Liver (tissue), 9 donors: Measurements from ENCODE around the gene KLF1. TPM values are rescaled to one million over a fixed set of nuclear protein-coding genes. Genes with fewer than 3 reads are reported as not detected.

Experiments used
- DNase-seq: peaks from one replicate; pipeline ENCODE4 v3.0.0-alpha.2; 2017; ENCODE audit warnings: low spot score
- H3K27ac ChIP-seq, 2 donors: one replicate each; pipeline ENCODE4 v1.7.0; 2013; ENCODE audit warnings: inconsistent platforms in 2 of 2, low read length in 2 of 2, control low read depth in 1 of 2, low read depth in 1 of 2, mild to moderate bottlenecking in 1 of 2
- H3K27me3 ChIP-seq, 4 donors: one replicate each; pipeline versions ENCODE4 v1.6.1 to v1.7.0; 2013; ENCODE audit warnings: low read length in 3 of 4, inconsistent platforms in 1 of 4, mild to moderate bottlenecking in 1 of 4, moderate library complexity in 1 of 4; ENCODE audit not compliant: control insufficient read depth in 4 of 4, insufficient read depth in 4 of 4
- H3K36me3 ChIP-seq, 4 donors: one replicate each; pipeline versions ENCODE4 v1.6.1 to v1.7.0; 2013; ENCODE audit warnings: low read length in 3 of 4, mild to moderate bottlenecking in 3 of 4, low read depth in 1 of 4, moderate library complexity in 1 of 4; ENCODE audit not compliant: control insufficient read depth in 4 of 4, insufficient read depth in 3 of 4
- H3K4me1 ChIP-seq, 4 donors: one replicate each; pipeline versions ENCODE4 v1.6.1 to v1.7.0; 2013; ENCODE audit warnings: low read length in 3 of 4, mild to moderate bottlenecking in 3 of 4, moderate library complexity in 1 of 4; ENCODE audit not compliant: control insufficient read depth in 4 of 4, insufficient read depth in 4 of 4
- H3K4me3 ChIP-seq, 3 donors: one replicate each; pipeline versions ENCODE4 v1.6.1 to v1.7.0; 2013; ENCODE audit warnings: low read length in 3 of 3, control low read depth in 1 of 3, low read depth in 1 of 3, mild to moderate bottlenecking in 1 of 3
- H3K9ac ChIP-seq, 2 donors: one replicate each; pipeline ENCODE4 v1.7.0; 2013; ENCODE audit warnings: low read length in 2 of 2, mild to moderate bottlenecking in 2 of 2, moderate library complexity in 2 of 2, control low read depth in 1 of 2, low read depth in 1 of 2
- H3K9me3 ChIP-seq, 4 donors: one replicate each; pipeline versions ENCODE4 v1.6.1 to v1.7.0; 2013; ENCODE audit warnings: low read length in 3 of 4; ENCODE audit not compliant: control insufficient read depth in 4 of 4
- ATF3 ChIP-seq: IDR thresholded peaks from 2 replicates; pipeline ENCODE4 v1.6.1; 2016; ENCODE audit warnings: antibody characterized with exemption
- EGR1 ChIP-seq, 2 donors: IDR thresholded peaks; 2 replicates each; pipeline ENCODE4 v1.6.1; 2016 to 2018; ENCODE audit warnings: antibody characterized with exemption in 2 of 2, low read depth in 2 of 2
- FOXA2 ChIP-seq: IDR thresholded peaks from 2 replicates; pipeline ENCODE4 v1.6.1; 2016; ENCODE audit warnings: antibody characterized with exemption
- HNF4A ChIP-seq, 2 donors: conservative IDR thresholded peaks; 2 replicates each; pipeline ENCODE4 v1.6.1; 2016; ENCODE audit warnings: antibody characterized with exemption in 2 of 2, mild to moderate bottlenecking in 2 of 2
- HNF4G ChIP-seq: IDR thresholded peaks from 2 replicates; pipeline ENCODE4 v1.6.1; 2016; ENCODE audit warnings: antibody characterized with exemption
- JUND ChIP-seq, 2 donors: IDR thresholded peaks; 2 replicates each; pipeline ENCODE4 v1.6.1; 2016; ENCODE audit warnings: antibody characterized with exemption in 2 of 2
- MAX ChIP-seq: IDR thresholded peaks from 2 replicates; pipeline ENCODE4 v1.6.1; 2016; ENCODE audit warnings: antibody characterized with exemption
- NR2F2 ChIP-seq: IDR thresholded peaks from 2 replicates; pipeline ENCODE4 v1.6.1; 2016; ENCODE audit warnings: antibody characterized with exemption
- RAD21 ChIP-seq, 2 donors: IDR thresholded peaks; 2 replicates each; pipeline ENCODE4 v1.6.1; 2016; ENCODE audit warnings: antibody characterized with exemption in 2 of 2, mild to moderate bottlenecking in 2 of 2
- REST ChIP-seq: IDR thresholded peaks from 2 replicates; pipeline ENCODE4 v1.6.1; 2016; ENCODE audit warnings: antibody characterized with exemption, mild to moderate bottlenecking
- RXRA ChIP-seq, 2 donors: IDR thresholded peaks; 2 replicates each; pipeline ENCODE4 v1.6.1; 2017 to 2018; ENCODE audit warnings: antibody characterized with exemption in 2 of 2, mild to moderate bottlenecking in 1 of 2
- SP1 ChIP-seq: IDR thresholded peaks from 2 replicates; pipeline ENCODE4 v1.6.1; 2018; ENCODE audit warnings: antibody characterized with exemption, mild to moderate bottlenecking
- TAF1 ChIP-seq: conservative IDR thresholded peaks from 2 replicates; pipeline ENCODE4 v1.6.1; 2016; ENCODE audit warnings: antibody characterized with exemption, mild to moderate bottlenecking
- WGBS: extraction: QIAGEN DNeasy Blood & Tissue Kit; methylation state at CpG from one replicate; pipeline ENCODE4 v1.1.7; 2013; 5-methylcytosine and 5-hydroxymethylcytosine counted together
- polyA plus RNA-seq, 2 donors: library from polyadenylated mRNA; stranded (reverse) in 1 of 2; unstranded in 1 of 2; fragments of 200-250 nt in 1 of 2; fragments of >200 nt in 1 of 2; fragmentation: Nextera tagmentation in 1 of 2; extraction: Ambion mirVana in 1 of 2; gene quantifications; one replicate each; pipeline versions ENCODE4 v1.2.1 to v1.2.3, GENCODE V29; 2013 to 2015
- total RNA-seq, 2 donors: library from RNA; depleted of rRNA; stranded (reverse); fragments of >200 nt; gene quantifications; one replicate each; pipeline ENCODE4 v1.2.3, GENCODE V29; 2014
- TF ChIP-seq, protein P1 (sequence below): IDR thresholded peaks from 2 replicates; pipeline ENCODE4 v1.6.1; 2016; ENCODE audit warnings: antibody characterized with exemption
- donor health status: healthy.
- donor health status: healthy.
- donor health status: healthy.
- donor health status: healthy.
- donor health status: healthy.

Gene KLF1
- total and polyA plus RNA-seq, 4 donors: 234 TPM; not detected in 3

- Histone ChIP-seq H3K27ac (no peak overlapping the region), H3K4me3 (no peak overlapping the region), H3K9me3 (peaks cover 5 to 17% (median 11%) of the 10 kb centered on the region in 4 donors), H3K9ac (no peak overlapping the region), H3K4me1 (peaks cover 7 to 30% (median 22%) of the 10 kb centered on the region in 4 donors), H3K27me3 (peaks cover 0 to 6% (median 0%) of the 10 kb centered on the region in 4 donors), H3K36me3 (no peaks in the 10 kb centered on the region)
- no peak for DNase-seq
- TF ChIP-seq, protein P1, sequence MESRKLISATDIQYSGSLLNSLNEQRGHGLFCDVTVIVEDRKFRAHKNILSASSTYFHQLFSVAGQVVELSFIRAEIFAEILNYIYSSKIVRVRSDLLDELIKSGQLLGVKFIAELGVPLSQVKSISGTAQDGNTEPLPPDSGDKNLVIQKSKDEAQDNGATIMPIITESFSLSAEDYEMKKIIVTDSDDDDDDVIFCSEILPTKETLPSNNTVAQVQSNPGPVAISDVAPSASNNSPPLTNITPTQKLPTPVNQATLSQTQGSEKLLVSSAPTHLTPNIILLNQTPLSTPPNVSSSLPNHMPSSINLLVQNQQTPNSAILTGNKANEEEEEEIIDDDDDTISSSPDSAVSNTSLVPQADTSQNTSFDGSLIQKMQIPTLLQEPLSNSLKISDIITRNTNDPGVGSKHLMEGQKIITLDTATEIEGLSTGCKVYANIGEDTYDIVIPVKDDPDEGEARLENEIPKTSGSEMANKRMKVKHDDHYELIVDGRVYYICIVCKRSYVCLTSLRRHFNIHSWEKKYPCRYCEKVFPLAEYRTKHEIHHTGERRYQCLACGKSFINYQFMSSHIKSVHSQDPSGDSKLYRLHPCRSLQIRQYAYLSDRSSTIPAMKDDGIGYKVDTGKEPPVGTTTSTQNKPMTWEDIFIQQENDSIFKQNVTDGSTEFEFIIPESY: no peak
- no peak for TF ChIP-seq REST
- TF ChIP-seq FOXA2: no peak
- TF ChIP-seq JUND (IDR thresholded peaks at IDR 0.05): no peak
- TF ChIP-seq SP1: no peak
- TF ChIP-seq TAF1: no peak
- 89% methylated on average over 5 of the region's 5 CpGs for WGBS
Measured at GRCh38 chr19:12888006-12888603, 1.1 kb upstream of the KLF1 start.

DNA sequence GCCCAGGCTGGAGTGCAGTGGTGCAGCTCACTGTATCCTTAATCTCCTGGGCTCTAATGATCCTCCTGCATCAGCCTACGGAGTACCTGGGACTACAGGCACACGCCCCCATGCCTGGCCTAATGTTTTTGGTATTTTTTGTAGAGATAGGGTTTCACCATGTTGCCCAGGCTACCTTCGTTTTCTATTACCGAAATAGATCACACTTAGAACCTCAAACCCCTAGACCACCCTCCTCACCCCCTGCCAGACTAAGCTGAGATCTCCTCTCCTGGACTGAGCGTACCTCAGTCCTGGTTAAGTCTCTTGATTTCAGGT lies 391 bp downstream of the KLF1 start:
- WGBS: 77% methylated on average over 5 of the region's 5 CpGs
- H3K4me1 ChIP-seq: peaks cover 4 to 17% (median 12%) of the 10 kb centered on the region in 4 donors
- TF ChIP-seq RXRA (IDR thresholded peaks at IDR 0.05): no peak
- TF ChIP-seq NR2F2: no peak
- TF ChIP-seq RAD21 (IDR thresholded peaks at IDR 0.05): no peak

DNA sequence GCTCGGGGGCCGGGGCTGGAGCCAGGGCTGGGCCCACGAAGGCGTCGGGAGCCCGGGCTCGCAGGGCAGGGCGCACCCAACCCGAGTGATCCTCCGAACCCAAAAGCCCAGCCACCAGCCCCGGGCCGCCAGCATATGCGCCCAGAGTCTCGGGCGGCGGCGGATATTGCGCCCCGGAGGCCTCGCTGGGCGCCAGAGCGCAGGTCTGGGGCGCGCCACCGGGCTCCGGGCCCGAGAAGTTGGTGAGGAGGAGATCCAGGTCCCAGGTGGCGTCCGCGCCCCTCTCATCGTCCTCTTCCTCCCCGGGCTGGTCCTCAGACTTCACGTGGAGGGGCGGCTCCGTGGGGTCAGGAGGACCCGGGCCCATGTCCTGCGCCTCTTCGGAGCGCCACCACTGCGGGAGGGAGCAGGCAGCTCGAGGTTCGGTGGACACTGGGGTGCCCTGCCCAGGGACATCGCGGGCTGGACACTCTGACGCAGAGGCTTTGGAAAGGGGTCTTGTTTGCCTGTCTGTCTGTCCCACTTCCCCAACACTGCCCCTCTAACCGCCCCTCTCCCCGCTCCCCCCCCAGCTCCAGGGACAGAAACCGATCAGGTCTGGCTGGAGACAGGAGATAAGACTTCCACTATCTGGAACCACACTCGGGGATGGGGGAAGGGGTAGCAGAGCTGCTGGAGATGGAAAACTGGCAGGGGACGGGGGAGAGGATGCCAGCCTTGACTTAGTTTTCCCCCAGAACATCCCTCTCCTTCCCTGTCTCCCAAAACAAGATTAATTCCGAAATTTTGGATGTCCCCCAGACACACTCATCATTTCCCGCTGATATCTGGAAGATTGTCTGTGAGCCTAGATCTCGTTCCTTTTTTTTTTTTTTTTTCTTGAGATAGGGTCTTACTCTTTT lies 1.0 kb downstream of the KLF1 start:
- H3K27me3 ChIP-seq: peaks cover 0 to 6% (median 0%) of the 10 kb centered on the region in 4 donors
- 14% methylated on average over 53 of the region's 53 CpGs for WGBS
- peaks cover 2 to 18% (median 10%) of the 10 kb centered on the region in 4 donors for H3K4me1 ChIP-seq
- H3K27ac ChIP-seq: no peak overlapping the region
- DNase-seq: peak; percentile 79
- H3K36me3 ChIP-seq: no peaks in the 10 kb centered on the region
- peaks cover 5 to 21% (median 12%) of the 10 kb centered on the region in 4 donors for H3K9me3 ChIP-seq
- H3K4me3 ChIP-seq: peak overlapping the region in 1 of 3 donors; percentile 46
- H3K9ac ChIP-seq: no peak overlapping the region
- TF ChIP-seq MAX (no peak), HNF4G (no peak), RAD21 (IDR thresholded peaks at IDR 0.05) (no peak), SP1 (no peak), JUND (IDR thresholded peaks at IDR 0.05) (no peak), RXRA (IDR thresholded peaks at IDR 0.05) (no peak), REST (no peak), EGR1 (IDR thresholded peaks at IDR 0.05; ENCODE audit: low read depth in 2 of 2) (no peak), ATF3 (no peak), HNF4A (conservative IDR thresholded peaks at IDR 0.05) (no peak), FOXA2 (no peak)

More for the DNA sequence above, 391 bp downstream of the KLF1 start:
- Histone ChIP-seq H3K27me3 (peaks cover 0 to 6% (median 0%) of the 10 kb centered on the region in 4 donors), H3K9ac (no peak overlapping the region), H3K27ac (no peak overlapping the region), H3K4me3 (no peak overlapping the region), H3K9me3 (peaks cover 5 to 21% (median 12%) of the 10 kb centered on the region in 4 donors), H3K36me3 (no peaks in the 10 kb centered on the region)
- DNase-seq: no peak
